Fibroblast of peridontal ligament (primary cell): Measurements from ENCODE around the gene HES5.

ENCODE experiments used
- DNase-seq: peaks from one replicate; pipeline ENCODE4 v3.0.0-alpha.2; 2010; ENCODE audit errors: extremely low read depth

Gene HES5

DNA sequence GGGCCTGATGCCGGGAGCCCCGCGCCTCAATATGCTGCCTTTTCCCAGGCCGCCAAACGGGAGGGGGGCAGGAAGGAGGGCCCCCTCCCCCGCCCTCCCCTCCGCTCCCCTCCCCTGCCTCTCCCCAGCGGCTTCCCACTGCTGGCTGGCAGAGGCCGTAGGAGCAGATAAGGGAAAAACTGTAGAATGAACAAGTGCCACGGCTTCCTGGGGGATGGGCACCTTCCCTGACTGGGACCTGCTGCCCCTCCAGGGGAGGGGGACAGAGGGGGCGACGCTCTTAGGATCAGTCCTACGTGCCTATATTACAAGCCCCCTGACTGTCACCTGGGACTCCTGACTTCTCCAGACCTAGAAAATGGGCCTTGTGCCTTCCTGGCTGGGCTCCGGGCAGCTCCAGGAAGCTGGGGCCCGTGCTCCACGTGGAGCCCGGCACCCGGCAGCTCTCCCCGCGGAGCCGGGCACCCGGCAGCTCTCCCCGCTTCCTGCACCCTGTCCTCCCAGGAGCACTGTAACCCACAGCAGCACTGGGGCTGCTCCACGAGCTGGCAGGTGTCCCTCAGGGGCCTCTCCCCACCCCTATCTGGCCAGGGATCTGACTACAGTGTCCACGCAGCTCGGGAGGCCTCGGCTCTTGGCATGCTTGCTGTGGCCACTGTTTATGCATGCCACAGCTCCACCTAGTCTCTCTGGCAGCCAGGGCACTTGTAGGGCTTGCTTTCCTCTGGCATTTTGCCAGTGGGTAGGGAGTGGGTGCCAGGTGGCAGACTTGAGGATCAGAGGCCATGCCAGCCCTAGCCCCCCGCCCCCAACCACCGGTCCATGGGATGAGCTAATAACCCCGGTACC, 674 bp upstream of the HES5 start:
- no peak for DNase-seq

- no peak for DNase-seq
These were observed 888 bp downstream of the HES5 start for GRCh38 chr1:2528966-2529783.

- no peak for DNase-seq
These were observed 1.5 kb downstream of the HES5 start for GRCh38 chr1:2528611-2528965.

DNA sequence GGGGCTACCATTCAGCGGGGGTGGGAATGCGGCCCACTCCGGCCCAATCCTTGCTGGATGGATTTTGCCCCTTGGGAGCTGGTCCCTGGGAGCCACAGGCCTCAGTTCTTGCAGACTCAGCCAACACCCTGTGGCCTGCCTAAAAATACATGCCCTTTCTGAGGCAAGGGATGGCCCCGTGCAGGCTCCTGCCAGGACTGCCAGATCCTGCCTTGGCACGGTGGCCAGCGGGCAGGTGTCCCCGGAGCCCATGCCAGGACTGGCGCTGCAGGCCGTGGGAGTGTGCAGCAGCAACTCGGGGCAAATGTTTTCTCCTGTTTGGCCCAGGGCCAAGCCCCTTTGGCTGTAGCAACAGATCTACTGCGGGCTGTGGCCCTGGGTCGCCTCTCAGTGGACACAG, 2.0 kb downstream of the HES5 start:
- DNase-seq: no peak

- no peak for DNase-seq
These were observed 2.6 kb downstream of the HES5 start for GRCh38 chr1:2527556-2527860.

DNA sequence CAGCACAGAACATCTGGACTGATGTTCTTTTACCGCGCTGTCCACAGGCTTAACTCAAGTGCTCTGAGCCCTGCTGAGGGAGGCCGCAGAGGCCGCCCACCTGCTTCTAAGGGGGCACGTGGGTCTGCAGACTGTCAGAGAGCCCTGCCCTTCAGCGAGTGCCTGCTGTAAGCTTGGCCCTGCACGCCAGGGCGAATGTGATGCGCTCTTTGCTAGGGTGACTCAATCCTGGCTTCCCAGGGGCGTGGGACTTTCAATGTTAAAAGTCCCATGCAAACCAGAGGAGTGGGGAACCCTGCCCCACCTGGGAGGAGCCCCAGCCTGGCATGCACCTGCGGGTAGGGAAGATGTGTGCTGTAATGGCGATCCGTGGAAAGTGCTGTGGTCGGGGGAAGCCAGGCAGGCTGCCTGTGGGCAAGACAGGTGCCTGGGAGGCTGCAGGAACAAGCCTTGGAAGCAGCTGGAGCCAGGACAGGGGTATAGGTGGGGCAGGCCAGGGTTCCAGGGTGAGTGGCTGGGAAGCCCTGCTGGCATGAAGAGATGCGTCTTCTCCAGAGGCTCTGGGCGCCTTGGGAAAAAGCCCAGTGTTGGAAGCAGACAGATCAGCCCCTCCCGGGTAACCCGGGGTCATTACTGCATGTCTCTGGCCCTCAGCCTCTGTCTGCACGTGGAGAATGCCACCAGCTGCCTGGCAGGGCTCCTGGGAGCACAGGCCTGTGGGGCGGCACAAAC, 3.1 kb downstream of the HES5 start:
- DNase-seq: peak; percentile 34

- peak; percentile 86 for DNase-seq
These were observed 3.9 kb downstream of the HES5 start, which contains the start of gene PANK4 for GRCh38 chr1:2525920-2526823. Gene PANK4, minus strand, starts transcription at chr1:2526596. Its CDS starts 9 bp downstream, at chr1:2526587.

GRCh38 chr1:2525572-2525919, 4.5 kb downstream of the HES5 start:
- no peak for DNase-seq

GRCh38 chr1:2523891-2524609, 6.0 kb downstream of the HES5 start:
- no peak for DNase-seq

- DNase-seq: no peak
These were observed 6.7 kb downstream of the HES5 start for GRCh38 chr1:2523191-2523890.

DNA sequence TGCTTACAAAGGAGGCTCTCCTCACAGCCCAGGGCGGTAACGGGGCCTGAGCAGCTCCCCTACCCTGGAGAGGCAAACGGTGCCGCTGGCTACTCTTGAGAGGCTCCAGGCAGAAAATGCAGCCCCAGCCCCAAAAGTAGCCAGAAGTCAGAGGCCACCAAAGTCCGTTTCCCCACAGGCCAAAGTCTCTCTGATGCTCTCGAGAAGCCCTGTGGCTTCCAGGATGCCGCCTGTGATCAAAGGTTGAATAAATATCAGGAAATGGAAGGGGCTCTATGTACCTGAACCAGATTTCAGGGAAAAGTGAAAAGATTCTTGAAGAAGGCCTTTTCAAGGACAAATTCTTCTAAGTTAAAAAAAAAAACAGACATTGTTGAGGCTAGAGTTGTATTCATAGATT, 7.8 kb downstream of the HES5 start:
- DNase-seq: no peak

DNA sequence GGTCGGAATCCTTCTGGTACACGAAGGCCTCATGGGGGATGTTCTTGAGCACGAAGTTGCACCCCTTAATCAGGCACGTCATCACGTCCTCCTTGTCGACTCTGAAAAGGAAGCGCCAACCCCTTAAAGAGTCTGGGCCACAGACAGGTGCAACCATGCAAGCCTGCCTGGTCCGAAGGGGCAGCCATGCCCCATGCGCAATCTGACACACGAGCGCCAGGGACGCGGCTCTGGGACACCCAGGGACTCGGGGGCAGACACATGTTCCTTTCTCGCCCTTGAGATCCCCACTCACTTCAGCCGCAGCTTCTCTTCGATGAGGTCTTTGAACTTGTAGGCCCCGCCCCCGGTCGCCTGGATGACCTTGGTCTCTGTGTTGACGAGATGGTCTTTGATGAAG, 9.3 kb downstream of the HES5 start:
- DNase-seq: no peak

DNA sequence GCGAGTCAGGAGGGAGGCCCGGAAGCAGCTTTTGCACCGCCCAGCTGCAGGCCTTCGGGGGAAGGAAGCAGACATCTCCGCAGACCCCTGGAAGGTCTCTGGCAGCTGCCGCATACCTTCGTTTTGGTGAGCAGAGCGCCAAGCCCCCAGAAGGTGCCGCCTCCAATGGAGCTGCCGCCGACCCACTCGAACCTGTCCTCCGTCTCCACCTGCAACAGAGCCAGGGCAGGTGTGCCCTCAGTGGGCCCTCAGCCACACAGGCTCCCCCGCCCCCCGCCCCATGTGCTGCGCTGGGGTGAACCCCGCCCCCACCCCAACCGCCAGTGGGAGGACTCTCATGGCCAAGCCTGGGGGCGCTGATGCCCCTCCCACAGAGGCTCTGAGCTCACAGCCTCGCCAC, 9.9 kb downstream of the HES5 start:
- DNase-seq: no peak

DNA sequence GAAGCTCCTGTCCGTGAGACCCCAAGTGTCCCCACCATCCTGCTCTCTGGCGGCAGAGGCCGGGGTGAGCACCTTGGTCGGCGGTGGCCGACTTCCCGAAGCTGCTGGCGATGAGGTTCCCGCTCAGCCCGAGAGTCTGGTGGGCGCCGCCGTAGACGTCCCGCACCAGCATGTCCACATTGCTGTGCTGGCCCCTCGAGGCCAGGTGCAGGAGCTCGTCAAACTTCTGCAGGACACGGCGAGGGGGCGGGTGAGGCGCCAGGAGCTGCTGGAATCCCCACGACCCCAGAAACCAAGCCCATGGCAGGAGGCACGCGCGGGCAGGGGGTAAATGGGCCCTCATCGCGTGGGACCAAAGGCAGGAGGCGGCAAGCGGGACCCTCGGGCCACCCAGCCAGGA, 10.3 kb downstream of the HES5 start:
- no peak for DNase-seq

DNA sequence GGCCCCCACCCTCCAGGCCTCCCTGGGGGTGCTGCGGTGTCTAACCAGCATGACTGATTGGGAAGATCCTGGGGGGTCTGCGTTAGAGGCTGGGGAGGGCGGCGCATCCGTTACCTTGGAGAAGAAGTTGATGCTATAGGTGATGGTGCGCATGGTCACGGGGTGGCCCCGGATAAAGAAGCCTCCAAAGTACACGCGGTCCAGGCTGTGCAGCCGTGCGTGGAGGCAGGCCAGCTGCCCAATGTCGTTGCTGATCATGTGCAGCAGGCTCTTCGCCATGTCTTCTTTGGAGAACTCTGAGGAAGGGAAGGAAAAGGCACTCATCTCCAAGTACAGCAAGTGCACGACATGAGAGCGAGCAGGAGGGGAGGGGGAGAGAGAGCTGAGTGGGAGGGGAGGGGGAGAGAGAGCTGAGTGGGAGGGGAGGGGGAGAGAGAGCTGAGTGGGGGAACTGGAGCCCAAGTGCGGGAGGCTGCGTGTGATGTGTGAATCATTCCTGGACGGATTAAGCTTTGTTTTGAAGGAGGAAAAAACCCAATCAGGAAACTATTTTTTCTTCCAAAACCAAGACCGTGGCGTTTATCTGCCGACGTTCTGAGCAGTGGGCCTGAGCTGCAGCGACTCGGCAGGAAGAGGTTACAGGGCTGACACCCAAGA, 10.9 kb downstream of the HES5 start:
- no peak for DNase-seq

DNA sequence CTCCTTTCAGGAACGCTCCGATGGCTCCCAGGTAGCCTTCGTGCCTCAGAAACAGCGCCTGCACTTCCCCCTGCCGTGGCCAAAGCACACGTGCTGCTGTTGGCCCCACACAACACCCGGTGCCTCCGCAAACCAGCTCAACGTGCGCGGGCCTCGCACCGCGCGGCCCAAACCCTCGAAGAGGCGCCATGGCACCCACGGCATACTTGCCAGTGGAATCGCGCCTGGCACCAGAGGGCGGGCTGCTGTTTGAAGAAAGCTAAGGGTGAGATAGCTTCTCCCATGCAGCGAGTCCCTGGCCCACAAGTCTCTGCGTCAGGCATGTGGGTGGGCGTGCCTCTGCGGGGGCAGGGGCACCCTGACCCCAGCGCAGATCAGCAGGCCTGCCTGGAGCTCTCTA, 11.5 kb downstream of the HES5 start:
- DNase-seq: no peak

- no peak for DNase-seq
These were observed 12.1 kb downstream of the HES5 start for GRCh38 chr1:2517966-2518365.

DNA sequence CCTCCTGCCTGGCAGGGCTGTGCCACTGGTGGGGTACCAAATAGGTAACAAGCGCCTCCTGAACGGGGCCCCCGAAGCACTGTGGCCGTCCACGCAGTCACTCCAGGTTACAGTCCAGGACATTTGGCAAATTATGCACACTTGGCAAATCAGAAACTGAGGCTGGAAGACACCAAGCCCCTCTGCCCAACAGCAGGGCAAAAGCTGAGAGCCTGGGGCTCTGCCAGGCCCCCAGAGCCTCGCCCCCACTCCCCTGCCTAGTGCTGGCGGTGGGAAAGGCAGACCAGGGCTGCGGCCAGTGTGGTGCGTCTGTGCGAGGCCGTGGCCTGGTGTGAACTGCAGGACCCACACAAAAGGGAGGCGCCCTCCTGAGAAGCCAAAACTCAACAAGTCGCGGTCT, 13.1 kb downstream of the HES5 start:
- no peak for DNase-seq

DNA sequence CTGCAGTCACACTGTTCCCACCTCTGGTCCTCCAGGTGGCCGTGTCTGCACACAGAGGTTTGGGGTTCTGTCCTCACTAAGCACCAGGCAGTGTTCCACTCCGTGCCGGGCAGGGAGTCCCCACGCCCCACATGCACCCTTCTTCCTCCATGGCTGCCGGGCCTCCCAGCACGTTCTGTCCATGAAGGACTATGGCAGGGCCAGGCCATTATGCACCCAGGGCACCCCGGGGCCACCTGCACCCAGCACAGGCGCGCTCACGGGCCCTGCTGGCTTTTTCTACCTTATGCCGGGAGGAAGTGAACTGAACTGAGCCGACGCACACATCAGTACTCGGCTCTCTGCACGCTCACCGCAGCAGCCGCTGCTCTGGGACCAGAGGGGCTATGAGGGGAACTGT, 13.9 kb downstream of the HES5 start:
- DNase-seq: no peak

DNA sequence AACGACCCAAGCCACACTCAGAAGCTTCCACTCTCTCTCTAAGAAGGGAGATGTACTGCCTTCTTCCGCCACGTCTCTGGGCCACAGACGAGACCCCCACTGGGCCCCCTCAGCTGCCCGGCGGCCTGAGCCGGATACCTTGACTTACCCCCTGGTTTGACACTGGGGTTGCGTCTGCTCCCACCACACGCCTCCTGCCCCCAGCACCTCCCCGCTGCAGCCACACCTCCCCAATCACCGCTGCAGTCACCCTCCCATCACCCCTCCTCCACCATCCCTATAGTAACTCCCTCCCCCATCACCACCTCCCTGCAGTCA, 14.3 kb downstream of the HES5 start:
- DNase-seq: no peak
